Panc1 (cell line): ENCODE measurements around the gene TAS1R2. TPM values are rescaled to one million over a fixed set of nuclear protein-coding genes. Genes with fewer than 3 reads are reported as not detected.

Experiments
- ATAC-seq: fragments of 200-7000 bp; cut with Tn5 transposase; 2 replicates; pipeline ENCODE4 v1.9.1; 2020; ENCODE audit warnings: mild to moderate bottlenecking, moderate library complexity
- BruUV-seq: library from RNA; stranded (reverse); fragments of 400-500 nt; replicated peaks from 2 replicates; lab custom pipeline; 2021; lab: Mats Ljungman, UMichigan
- CTCF ChIA-PET: fragments of 300-600 bp; sonication (Branson Sonifier 250); formaldehyde crosslinking; loops from one replicate; lab custom pipeline; 2022; ENCODE audit warnings: antibody characterized with exemption; lab: Charles Lee
- POLR2A ChIA-PET: fragments of 300-600 bp; sonication (Branson Sonifier 250); formaldehyde crosslinking; loops from one replicate; lab custom pipeline; 2022; ENCODE audit warnings: antibody characterized with exemption; lab: Charles Lee
- DNase-seq: peaks from one replicate; pipeline ENCODE4 v3.0.0-alpha.2; 2010; ENCODE audit warnings: low read depth, low spot score
- H3K27ac ChIP-seq: 2 replicates; pipeline ENCODE4 v1.5.1; 2011; ENCODE audit warnings: mild to moderate bottlenecking, low read length, inconsistent platforms
- H3K27me3 ChIP-seq: fragments of 200-500 bp; sonication (Bioruptor generic); 2 replicates; pipeline ENCODE4 v1.6.0; 2014; ENCODE audit warnings: low read length, inconsistent platforms; ENCODE audit not compliant: control insufficient read depth, insufficient read depth
- H3K36me3 ChIP-seq: fragments of 200-500 bp; sonication (Bioruptor generic); 2 replicates; pipeline ENCODE4 v1.5.1; 2014; ENCODE audit warnings: inconsistent platforms, mild to moderate bottlenecking, low read length, moderate library complexity; ENCODE audit not compliant: control insufficient read depth, insufficient read depth
- H3K4me1 ChIP-seq: 2 replicates; pipeline ENCODE4 v1.5.1; 2011; ENCODE audit warnings: inconsistent platforms, mild to moderate bottlenecking, low read length, moderate library complexity; ENCODE audit not compliant: control insufficient read depth, insufficient read depth
- H3K4me3 ChIP-seq, 2 experiments: 2 replicates each; pipeline ENCODE4 v1.5.1; 2011 to 2012; ENCODE audit warnings: low read depth in 2 of 2, low read length in 2 of 2, mild to moderate bottlenecking in 2 of 2, inconsistent platforms in 1 of 2, moderate library complexity in 1 of 2
- H3K9me3 ChIP-seq: fragments of 200-500 bp; sonication (Bioruptor generic); 2 replicates; pipeline ENCODE4 v1.5.1; 2014; ENCODE audit warnings: low read depth, mild to moderate bottlenecking, inconsistent platforms, low read length, moderate library complexity; ENCODE audit not compliant: control insufficient read depth, insufficient read depth
- CTCF ChIP-seq: fragments of 450-650 bp; IDR thresholded peaks from 2 replicates; pipeline ENCODE4 v1.5.1; 2017; ENCODE audit warnings: mild to moderate bottlenecking
- POLR2AphosphoS5 ChIP-seq: IDR thresholded peaks from 2 replicates; pipeline ENCODE4 v1.6.1; 2012; ENCODE audit warnings: mild to moderate bottlenecking, low read depth, low read length, moderate library complexity
- REST ChIP-seq, 2 experiments: IDR thresholded peaks; 2 replicates each; pipeline ENCODE4 v1.6.1; 2011 to 2012; ENCODE audit warnings: low read depth in 2 of 2, control low read depth in 1 of 2, low read length in 1 of 2, mild to moderate bottlenecking in 1 of 2, moderate library complexity in 1 of 2; ENCODE audit not compliant: insufficient read depth in 1 of 2
- SIN3A ChIP-seq: IDR thresholded peaks from 2 replicates; pipeline ENCODE4 v1.6.1; 2012; ENCODE audit warnings: low read depth, mild to moderate bottlenecking, low read length, moderate library complexity, borderline replicate concordance; ENCODE audit not compliant: insufficient read depth
- TCF7L2 ChIP-seq: IDR thresholded peaks from 2 replicates; pipeline ENCODE4 v1.6.1; 2011; ENCODE audit warnings: mild to moderate bottlenecking, low read depth, low read length, inconsistent platforms
- in situ Hi-C: cut with HindIII; loops from 2 replicates; pipeline ENCODE4 v1.10.0; 2016; ENCODE audit warnings: low sequenced_read_pairs, low pct_unique_long_range_greater_than_20kb
- intact Hi-C: fragments of 100-400 bp; cut with micrococcal nuclease; formaldehyde crosslinking; loops from one replicate; pipeline ENCODE4 v1.10.0; 2022; ENCODE audit not compliant: unreplicated experiment
- total RNA-seq: library from RNA; stranded (reverse); gene quantifications from one replicate; pipeline ENCODE4 v1.2.1, GENCODE V29; 2021; ENCODE audit not compliant: unreplicated experiment

TAS1R2 gene
- total RNA-seq, 1 experiment from 2014 or later, result not detected

GRCh38 chr1:18879215-18879790 lies 19.8 kb upstream of the TAS1R2 start:
- in situ Hi-C loops, result no loop called here
- BruUV-seq, result no TSS peak
- Histone ChIP-seq H3K9me3 (no peaks in the 10 kb centered on the region), H3K36me3 (no peaks in the 10 kb centered on the region), H3K4me3 (no peak overlapping the region), H3K27me3 (no peaks in the 10 kb centered on the region), H3K4me1 (no peaks in the 10 kb centered on the region), H3K27ac (no peak overlapping the region)
- no peak for DNase-seq
- intact Hi-C loops, result loop anchor here (5.0 kb wide), 1 partner anchor 282 kb away; no protein-coding TSS in a partner anchor
- ChIA-PET CTCF (no interaction called here), POLR2A (no interaction called here)
- no peak for ATAC-seq
- TF ChIP-seq TCF7L2, result no peak
- TF ChIP-seq REST (IDR thresholded peaks at IDR 0.05; ENCODE audit: insufficient read depth in 1 of 2, low read depth in 2 of 2, low read length in 1 of 2), result no peak
- no peak for TF ChIP-seq POLR2AphosphoS5
- no peak for TF ChIP-seq CTCF
- no peak for TF ChIP-seq SIN3A

- ATAC-seq (no peak), DNase-seq (no peak)
- no peak overlapping the region for H3K27ac ChIP-seq
- intact Hi-C loops (loop anchor here (5.0 kb wide), 1 partner anchor 281 kb away; no protein-coding TSS in a partner anchor), in situ Hi-C loops (no loop called here)
- CTCF ChIA-PET, result no interaction called here
- no peak overlapping the region for H3K4me3 ChIP-seq
- no peaks in the 10 kb centered on the region for H3K4me1 ChIP-seq
- H3K27me3 ChIP-seq, result no peaks in the 10 kb centered on the region
- TF ChIP-seq POLR2AphosphoS5 (no peak), SIN3A (no peak), CTCF (no peak), REST (IDR thresholded peaks at IDR 0.05; ENCODE audit: insufficient read depth in 1 of 2, low read depth in 2 of 2, low read length in 1 of 2) (no peak), TCF7L2 (no peak)
- H3K9me3 ChIP-seq, result no peaks in the 10 kb centered on the region
- no TSS peak for BruUV-seq
- POLR2A ChIA-PET, result interaction anchor here (0.6 kb wide), 1 partner anchor 1345 kb away, joined by 4 read pairs; no protein-coding TSS in a partner anchor
- no peaks in the 10 kb centered on the region for H3K36me3 ChIP-seq
Measured at GRCh38 chr1:18878538-18879214, 19.2 kb upstream of the TAS1R2 start.
